ENCODE results near the gene RXFP4. TPM values are rescaled to one million over a fixed set of nuclear protein-coding genes. Genes with fewer than 3 reads are reported as not detected.

The RXFP4 gene
- total and polyA plus RNA-seq, 2 of the 13 experiments (the other 11 are each of a cell fraction or from before 2014, with no cell fraction given): 0.38 to 1.4 TPM

DNA sequence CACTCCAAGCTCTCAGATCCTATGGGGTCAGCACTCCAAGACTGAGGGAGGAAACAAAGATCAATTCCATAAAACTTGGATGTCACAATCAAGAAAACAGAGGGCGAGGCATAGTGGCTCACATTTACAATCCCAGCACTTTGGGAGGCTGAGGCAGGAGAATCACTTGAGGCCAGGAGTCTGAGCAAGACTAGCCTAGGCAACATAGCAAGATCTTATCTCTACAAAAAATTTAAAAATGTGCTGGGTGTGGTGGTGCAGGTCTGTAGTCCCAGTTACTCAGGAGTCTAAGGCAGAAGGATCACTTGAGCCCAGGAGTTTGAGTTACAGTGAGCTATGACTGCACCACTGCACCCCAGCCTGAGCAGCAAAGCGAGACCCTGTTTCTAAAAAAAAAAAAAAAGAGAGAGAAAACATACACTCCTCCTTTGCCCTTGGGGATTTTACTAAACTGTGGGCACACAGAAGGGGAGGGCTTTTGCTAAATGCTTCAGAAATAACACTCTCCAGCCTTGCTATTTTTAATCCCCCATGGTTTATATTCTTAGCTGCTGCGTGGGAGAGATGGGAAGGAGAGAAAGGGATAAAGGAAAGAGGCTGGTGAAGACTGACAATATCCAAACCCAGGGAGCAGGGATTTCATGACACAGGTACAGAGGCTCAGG lies 18.8 kb downstream of the RXFP4 start:
- intact Hi-C loops (cut with micrococcal nuclease; ENCODE audit: unreplicated experiment): no loop called here
- Histone ChIP-seq H3K9ac (ENCODE audit: insufficient read depth, low read depth, low read length) (no peak overlapping the region), H3K27ac (ENCODE audit: extremely low read length, insufficient read depth, low read length) (no peak overlapping the region), H3K36me3 (replicated peaks in 1 of 2; ENCODE audit: control insufficient read depth in 1 of 2, insufficient read depth in 2 of 2, low read length in 2 of 2) (peaks cover 32 to 70% of the 10 kb centered on the region in 2 experiments), H2AFZ (ENCODE audit: low read length) (no peak overlapping the region), H3K79me2 (ENCODE audit: insufficient read depth, low read length) (no peaks in the 10 kb centered on the region), H3K4me2 (ENCODE audit: low read depth, low read length) (no peak overlapping the region), H3K9me3 (ENCODE audit: low read length) (no peaks in the 10 kb centered on the region), H3K4me3 (replicated peaks in 1 of 3; ENCODE audit: insufficient read depth in 1 of 3, low read depth in 2 of 3, low read length in 3 of 3) (no peak overlapping the region), H3K4me1 (ENCODE audit: insufficient read depth, low read length) (no peaks in the 10 kb centered on the region), H4K20me1 (ENCODE audit: insufficient read depth, low read length) (no peaks in the 10 kb centered on the region), H3K27me3 (ENCODE audit: control insufficient read depth in 1 of 2, insufficient read depth in 2 of 2, low read length in 2 of 2) (no peaks in the 10 kb centered on the region)
- CTCF ChIA-PET (ENCODE audit: low intra/inter-chr PET ratio, low total read pairs): no interaction called here
- POLR2A ChIA-PET: interaction anchor here (1.5 to 2.9 kb wide), 2 partner anchors 12 to 16 kb away, joined by 4 to 17 read pairs; no protein-coding TSS in a partner anchor
- no peak for FAIRE-seq
- in situ Hi-C loops (cut with HindIII; ENCODE audit: extremely low pct_ligation_motif_present, low pct_unique_long_range_greater_than_20kb): no loop called here
- no TSS peak for BruUV-seq (replicated peaks)
- ATAC-seq: no peak
- WGBS (ENCODE audit: low lambda C conversion rate): 96% methylated on average over 3 of the region's 3 CpGs
- no peak for DNase-seq (ENCODE audit: low spot score)
- TF ChIP-seq FOXK1 (CRISPR knock-in tag; IDR thresholded peaks at IDR 0.05; ENCODE audit: borderline replicate concordance, low read depth) (no peak), ZFP90 (CRISPR knock-in tag; IDR thresholded peaks at IDR 0.05; ENCODE audit: borderline replicate concordance) (no peak), HHEX (CRISPR knock-in tag; IDR thresholded peaks at IDR 0.05) (no peak), ZKSCAN1 (IDR thresholded peaks at IDR 0.05; ENCODE audit: low read length) (no peak), MEF2D (CRISPR knock-in tag; IDR thresholded peaks at IDR 0.05) (no peak), ZSCAN31 (CRISPR knock-in tag; IDR thresholded peaks at IDR 0.05; ENCODE audit: low read depth) (no peak), ZNF484 (CRISPR knock-in tag; IDR thresholded peaks at IDR 0.05; ENCODE audit: borderline replicate concordance, low read depth) (no peak), ZMAT3 (CRISPR knock-in tag; conservative IDR thresholded peaks at IDR 0.05) (no peak), TP53 (CRISPR knock-in tag; conservative IDR thresholded peaks at IDR 0.05) (no peak), ZBTB7A (CRISPR knock-in tag; IDR thresholded peaks at IDR 0.05) (no peak)
- TF ChIP-seq, protein P1, sequence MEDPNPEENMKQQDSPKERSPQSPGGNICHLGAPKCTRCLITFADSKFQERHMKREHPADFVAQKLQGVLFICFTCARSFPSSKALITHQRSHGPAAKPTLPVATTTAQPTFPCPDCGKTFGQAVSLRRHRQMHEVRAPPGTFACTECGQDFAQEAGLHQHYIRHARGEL (CRISPR knock-in tag; IDR thresholded peaks at IDR 0.05): no peak
- TF ChIP-seq, protein P2, sequence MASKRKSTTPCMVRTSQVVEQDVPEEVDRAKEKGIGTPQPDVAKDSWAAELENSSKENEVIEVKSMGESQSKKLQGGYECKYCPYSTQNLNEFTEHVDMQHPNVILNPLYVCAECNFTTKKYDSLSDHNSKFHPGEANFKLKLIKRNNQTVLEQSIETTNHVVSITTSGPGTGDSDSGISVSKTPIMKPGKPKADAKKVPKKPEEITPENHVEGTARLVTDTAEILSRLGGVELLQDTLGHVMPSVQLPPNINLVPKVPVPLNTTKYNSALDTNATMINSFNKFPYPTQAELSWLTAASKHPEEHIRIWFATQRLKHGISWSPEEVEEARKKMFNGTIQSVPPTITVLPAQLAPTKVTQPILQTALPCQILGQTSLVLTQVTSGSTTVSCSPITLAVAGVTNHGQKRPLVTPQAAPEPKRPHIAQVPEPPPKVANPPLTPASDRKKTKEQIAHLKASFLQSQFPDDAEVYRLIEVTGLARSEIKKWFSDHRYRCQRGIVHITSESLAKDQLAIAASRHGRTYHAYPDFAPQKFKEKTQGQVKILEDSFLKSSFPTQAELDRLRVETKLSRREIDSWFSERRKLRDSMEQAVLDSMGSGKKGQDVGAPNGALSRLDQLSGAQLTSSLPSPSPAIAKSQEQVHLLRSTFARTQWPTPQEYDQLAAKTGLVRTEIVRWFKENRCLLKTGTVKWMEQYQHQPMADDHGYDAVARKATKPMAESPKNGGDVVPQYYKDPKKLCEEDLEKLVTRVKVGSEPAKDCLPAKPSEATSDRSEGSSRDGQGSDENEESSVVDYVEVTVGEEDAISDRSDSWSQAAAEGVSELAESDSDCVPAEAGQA (IDR thresholded peaks at IDR 0.05; ENCODE audit: low read depth): no peak
- TF ChIP-seq, protein P2 (CRISPR knock-in tag; IDR thresholded peaks at IDR 0.05; ENCODE audit: borderline replicate concordance): no peak
- TF ChIP-seq, protein P3, sequence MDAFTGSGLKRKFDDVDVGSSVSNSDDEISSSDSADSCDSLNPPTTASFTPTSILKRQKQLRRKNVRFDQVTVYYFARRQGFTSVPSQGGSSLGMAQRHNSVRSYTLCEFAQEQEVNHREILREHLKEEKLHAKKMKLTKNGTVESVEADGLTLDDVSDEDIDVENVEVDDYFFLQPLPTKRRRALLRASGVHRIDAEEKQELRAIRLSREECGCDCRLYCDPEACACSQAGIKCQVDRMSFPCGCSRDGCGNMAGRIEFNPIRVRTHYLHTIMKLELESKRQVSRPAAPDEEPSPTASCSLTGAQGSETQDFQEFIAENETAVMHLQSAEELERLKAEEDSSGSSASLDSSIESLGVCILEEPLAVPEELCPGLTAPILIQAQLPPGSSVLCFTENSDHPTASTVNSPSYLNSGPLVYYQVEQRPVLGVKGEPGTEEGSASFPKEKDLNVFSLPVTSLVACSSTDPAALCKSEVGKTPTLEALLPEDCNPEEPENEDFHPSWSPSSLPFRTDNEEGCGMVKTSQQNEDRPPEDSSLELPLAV (CRISPR knock-in tag; conservative IDR thresholded peaks at IDR 0.05; ENCODE audit: low read depth): no peak

Data from HepG2 (cell line).